GM21723 (cell line): ENCODE results near the gene MRPS5.
"Not testable (repeated sequence)": the region's sequence is repeated elsewhere in the genome, so short reads cannot be mapped to it uniquely, and the experiment has no call there.

Source experiments
- ATAC-seq: cut with Tn5 transposase; IDR thresholded peaks from one replicate; pipeline ENCODE4 v1.9.1; 2021; ENCODE audit warnings: mild to moderate bottlenecking, moderate library complexity; ENCODE audit not compliant: unreplicated experiment

Gene MRPS5

DNA sequence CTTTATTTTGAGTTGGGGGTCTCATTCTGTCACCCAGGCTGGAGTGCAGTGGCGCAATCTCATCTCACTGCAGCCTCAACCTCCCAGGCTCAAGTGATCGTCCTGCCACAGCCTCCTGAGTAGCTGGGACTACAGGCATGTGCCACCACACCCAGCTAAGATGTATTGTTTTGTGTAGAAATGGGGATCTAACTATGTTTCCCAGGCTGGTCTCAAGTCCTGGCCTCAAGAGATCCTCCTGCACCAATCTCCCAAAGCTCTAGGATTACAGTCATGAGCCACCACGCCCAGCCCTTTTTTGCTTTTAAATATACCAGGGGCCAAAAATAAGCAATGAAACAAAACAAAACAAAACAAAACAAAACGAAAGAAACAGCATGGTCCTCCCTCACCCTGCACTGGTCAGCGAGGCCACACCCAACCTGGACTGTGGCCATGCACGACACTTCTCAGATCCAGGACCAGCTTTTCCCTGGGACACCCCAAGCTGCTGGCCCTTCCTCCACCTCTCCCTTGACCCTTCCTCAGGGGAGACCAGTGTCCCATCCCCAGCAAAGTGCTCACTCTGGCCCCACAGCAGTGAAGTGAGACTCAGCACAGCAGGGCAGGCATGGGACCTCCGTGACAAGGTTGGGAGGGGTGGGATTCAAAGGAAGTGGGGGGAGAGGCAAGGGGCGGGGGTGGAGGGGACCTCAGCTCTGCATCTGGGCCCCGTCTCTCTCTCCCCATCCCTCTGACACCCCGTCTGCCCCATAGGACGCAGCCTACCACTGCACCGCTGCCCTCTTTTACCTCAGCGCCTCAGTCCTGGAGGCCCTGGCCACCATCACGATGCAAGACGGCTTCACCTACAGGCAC lies 72.6 kb downstream of the MRPS5 start:
- no peak for ATAC-seq

DNA sequence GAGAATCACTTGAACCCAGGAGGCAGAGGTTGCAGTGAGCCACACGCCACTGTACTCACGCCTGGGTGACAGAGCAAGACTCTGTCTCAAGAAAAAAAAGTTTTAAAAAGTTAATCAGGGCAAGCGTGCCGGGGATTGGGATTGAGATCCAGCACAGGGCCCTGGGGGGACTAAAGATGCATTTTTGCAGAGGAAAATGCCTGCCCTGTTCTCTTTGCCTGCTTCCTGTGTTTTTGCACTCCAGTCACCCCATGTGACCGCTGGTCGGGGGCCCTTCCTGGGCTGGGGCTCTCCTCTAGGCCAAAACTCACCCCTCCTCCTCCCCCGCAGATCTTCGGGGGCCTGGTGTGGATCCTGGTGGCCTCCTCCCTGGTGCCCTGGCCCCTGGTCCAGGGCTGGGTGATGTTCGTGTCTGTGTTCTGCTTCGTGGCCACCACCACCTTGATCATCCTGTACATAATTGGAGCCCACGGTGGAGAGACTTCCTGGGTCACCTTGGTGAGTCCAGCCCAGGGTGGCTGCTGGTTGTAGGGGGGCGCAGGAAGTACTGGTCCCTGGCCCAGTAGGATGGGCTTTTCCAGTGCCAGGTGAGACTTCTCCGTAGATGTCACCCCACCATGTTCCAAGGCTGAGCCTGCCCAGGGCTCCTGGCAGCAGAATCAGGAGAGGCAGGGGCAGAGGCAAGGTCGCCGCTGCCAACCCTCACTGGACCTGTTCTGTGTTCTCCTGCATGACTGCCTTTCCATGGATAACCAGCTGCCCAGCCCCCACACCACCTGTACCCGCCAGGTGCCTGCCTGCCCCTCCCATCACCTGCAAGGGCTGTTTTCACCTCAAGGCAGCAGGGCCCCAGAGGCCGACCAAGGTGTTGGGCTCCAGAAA lies 73.7 kb downstream of the MRPS5 start:
- no peak for ATAC-seq

DNA sequence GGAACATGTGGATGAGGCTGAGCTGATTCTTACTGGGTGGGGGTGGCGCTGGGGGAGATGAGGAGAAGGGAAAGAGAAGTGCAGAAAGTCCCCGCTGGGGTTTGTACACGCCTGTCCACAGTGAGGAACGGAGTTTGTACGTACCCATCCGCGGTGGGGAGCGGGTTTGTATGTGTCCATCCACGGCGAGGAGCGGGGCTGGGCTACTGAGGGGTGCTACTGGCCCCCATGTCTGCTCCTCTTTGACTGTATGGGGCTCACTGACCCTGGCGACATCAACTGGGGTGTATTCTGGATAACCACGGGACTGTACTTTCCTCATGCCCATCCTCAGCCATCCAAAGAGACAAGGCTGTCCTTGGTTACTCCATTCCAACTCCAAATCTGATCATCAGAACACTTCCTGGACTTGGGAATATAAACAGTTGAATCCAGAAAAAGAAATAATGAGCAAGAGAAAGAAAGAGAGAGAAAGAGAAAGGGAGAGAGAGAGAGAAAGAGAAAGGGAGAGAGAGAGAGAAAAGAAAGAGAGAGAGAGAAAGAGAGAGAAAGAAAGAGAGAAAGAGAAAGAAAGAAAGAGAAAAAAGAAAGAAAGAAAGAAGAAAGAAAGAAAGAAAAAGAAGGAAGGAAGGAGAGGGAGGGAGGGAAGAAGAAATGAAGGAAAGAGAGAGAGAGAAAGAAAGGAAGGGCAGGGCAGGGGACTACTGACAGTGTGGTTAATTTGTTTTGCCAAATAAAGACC lies 75.1 kb downstream of the MRPS5 start:
- no peak for ATAC-seq

DNA sequence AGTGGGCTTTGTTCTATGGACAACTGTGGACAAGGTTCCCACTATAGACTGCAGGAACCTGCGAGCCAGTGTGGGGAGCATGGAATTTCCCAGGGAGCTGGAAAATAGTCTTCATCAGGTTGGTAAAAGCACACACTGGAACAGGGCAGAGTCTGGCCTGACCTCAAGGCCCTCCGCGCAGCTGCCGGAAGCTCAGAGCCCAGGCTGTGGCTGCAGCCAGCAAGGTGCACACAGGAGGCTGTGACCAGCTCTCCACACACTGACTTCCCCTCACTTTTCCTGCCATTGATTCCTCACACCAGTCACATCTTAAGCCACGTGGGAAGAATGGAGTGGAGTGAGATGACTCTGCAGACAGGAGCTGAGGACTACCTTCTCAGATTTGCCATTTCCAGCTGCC lies 77.0 kb downstream of the MRPS5 start:
- ATAC-seq: no peak

DNA sequence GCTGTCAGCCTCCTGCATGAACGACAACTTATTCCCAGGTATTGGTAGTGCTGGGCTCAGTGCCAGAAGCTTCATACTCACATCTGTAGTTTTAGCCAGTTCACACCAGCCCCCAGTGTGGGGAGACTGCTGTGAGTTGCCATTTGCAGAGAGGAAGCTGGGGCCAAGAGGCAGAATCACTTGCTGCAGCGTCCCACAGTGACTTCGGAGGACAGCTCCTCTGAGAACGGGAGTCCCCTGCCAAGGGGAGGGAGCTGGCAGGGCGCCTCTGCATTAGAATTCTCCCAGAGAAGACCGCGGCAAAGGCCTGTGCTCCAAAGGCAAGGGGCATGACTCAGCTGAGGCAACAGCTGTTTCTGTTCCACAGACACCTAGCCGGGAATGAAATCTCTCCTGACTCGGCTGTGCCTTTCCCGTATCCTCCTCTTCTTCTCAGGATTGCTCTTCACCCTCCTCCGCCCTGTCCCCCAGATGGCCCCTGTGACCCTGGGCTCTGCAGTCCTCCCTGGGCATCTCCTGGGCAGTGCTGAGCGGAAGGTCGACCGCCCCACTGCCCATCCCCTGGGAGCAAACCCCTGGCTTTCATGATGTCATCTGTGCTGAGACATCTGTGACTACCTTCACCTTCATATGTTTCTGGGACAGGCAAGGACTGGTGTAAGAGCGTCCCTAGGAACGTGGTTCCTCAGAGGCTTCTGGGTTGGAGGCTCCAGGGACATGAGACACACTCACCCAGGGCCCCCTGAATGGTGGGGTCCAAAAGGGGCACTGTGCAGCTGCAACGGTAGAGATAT lies 78.1 kb downstream of the MRPS5 start:
- peak; percentile 71 for ATAC-seq

DNA sequence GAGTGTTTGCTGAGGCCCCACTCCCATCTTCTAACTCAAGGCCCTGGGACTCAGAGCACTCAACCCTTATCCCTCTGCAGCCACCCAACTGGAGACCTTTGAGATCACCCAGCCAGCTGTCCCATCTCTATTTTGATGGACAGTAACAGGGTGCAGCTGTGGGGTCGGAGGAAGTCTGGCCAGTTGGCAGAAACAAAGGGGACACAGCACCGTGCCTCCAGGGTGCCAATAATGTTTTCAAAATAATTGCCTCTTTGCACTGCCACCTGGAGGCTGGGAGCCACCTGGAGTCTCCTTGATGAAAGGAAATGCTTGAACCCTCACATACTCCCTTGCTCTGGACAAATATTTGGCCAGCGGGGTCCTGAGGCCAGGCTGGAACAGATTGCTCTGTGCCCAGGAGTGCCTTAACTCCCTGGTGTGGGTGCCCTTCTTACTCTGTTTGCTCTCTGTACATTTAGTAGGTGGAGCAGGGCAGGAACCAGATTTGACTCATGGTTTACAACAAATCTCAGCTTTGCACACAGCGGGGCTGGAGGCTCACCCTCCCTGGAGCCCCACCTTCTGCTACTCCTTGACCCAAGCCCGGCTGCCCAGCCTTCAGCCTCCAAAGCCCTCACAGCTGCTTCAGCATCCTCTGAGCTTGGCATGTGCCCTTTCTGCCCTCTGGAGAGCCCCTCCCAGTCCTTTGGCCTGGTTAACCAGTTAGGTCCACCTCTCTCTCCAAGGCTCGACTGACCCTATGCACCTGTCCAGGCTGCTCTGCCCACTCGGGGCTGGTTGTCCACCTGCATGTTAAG lies 78.9 kb downstream of the MRPS5 start:
- peak; percentile 22 for ATAC-seq

DNA sequence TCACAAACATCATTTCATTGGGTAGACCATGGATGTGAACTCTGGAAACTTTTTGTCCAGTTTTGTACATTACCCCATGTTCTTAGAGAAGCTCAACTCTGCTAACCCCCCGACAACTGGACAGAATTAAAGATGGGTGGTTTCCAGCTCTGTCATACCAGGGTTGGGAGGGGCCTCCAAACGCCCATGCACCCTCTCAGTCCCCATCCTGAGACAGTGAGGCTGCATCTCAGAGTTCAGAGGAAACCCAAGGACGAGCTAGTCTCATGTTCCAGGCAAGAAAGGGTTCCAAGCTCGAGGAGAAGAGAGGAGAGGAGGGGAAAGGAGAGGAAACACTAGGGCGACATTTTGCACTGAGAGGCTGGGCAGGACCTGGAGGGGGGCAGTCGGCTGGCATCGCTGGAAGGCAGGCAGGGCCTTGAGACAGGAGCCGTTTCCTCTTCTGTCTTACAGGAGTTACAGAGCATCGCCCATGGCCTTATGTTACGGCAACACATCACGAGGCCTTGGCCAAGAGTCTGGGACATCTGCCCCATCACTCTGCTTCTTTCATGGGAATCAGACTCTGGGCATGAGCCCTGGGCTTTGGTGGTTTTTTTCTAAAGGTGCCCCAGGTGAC lies 79.7 kb downstream of the MRPS5 start:
- ATAC-seq: no peak

DNA sequence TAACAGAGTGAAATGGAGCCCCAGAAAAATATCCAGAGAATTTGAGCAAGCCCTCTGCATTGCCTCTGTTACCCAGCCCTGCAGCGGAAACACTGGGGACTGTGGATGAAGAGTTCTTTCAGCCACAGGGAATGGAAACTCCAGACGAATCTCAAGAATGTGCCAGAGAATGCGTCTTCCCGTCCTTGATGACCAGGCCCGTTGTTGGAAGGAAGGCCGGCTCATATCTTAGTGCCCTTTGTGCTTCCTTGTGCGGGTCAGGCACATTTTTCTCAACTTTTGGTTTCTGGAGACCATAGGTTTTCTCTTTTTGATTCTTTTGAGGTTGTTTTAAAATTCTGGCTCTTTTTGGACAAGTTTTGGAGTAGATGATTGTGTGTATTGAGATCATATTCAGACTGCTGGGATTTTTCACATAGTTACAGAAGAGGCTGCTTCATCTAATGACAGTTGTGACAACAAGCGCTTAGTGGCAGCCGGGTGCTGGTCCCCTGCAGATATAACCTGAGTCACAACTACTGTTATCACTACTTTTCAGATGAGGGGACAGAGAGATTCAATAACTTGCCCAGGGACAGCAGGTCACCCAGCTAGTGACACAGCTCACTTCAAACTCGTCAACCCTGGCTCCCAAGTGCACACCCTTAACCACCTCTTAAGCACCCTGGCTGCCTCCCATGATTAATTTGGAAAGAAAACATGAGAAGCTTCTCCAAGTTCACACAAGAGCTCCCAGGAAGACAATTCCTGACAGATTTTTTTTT lies 80.4 kb downstream of the MRPS5 start:
- no peak for ATAC-seq

DNA sequence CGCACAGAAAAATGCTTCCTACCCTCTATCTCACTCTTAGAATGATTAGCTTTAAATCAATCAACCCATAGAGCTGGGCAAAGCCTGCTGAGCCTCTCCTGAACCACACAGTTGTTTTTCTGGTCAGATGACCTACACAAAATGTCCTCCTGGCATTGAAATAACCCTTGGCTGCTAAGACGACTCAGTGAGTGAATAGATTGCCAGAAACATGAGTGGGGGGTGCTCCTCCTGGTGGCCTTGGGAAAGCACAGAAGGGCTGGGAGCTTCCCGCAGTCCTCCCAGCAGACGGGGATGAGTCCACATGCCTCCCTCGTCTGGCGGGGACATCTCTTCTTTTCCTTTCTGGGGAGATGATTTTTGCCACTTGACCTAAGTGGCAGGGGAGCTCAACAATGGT lies 81.2 kb downstream of the MRPS5 start:
- no peak for ATAC-seq

DNA sequence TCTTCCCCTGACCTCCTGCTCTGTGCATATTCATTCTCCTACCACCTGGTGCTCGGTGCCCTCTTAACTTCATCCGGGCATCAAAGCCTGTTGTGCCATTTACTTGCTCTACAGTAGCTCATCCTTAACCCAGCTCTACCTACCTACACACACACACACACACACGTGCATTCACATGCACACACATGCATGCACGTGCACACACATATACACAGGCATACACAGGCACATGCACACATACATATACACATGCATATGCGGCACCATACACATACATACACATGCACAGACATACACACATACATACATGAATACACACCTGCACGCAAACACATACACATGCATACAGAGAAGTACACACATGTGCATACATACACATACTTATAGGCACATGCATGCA lies 81.6 kb downstream of the MRPS5 start:
- ATAC-seq: no peak

DNA sequence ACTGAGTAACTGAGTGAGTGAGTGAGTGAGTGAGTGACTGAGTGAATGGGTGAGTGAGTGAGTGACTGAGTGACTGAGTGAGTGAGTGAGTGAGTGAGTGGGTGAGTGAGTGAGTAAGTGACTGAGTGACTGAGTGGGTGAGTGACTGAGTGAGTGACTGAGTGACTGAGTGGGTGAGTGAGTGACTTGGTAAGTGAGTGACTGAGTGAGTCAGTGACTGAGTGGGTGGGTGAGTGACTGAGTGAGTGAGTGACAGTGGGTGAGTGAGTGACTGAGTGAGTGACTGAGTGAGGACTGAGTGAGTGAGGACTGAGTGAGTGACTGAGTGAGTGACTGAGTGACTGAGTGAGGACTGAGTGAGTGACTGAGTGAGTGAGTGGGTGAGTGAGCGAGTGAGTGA lies 82.2 kb downstream of the MRPS5 start:
- no peak for ATAC-seq

DNA sequence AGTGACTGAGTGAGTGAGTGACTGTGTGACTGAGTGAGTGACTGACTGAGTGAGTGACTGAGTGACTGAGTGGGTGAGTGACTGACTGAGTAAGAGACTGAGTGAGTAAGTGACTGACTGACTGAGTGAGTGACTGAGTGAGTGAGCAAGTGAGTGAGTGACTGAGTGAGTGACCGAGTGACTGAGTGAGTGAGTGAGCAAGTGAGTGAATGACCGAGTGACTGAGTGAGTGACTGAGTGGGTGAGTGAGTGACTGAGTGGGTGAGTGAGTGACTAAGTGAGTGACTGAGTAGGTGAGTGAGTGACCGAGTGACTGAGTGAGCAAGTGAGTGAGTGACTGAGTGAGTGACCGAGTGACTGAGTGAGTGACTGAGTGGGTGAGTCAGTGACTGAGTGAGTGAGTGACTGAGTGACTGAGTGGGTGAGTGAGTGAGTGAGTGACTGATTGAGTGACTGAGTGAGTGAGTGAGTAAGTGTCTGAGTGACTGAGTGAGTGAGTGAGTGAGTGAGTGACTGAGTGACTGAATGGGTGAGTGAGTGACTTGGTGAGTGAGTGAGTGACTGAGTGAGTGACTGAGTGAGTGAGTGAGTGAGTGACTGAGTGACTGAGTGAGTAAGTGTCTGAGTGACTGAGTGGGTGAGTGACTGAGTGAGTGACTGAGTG lies 82.8 kb downstream of the MRPS5 start:
- no peak for ATAC-seq

DNA sequence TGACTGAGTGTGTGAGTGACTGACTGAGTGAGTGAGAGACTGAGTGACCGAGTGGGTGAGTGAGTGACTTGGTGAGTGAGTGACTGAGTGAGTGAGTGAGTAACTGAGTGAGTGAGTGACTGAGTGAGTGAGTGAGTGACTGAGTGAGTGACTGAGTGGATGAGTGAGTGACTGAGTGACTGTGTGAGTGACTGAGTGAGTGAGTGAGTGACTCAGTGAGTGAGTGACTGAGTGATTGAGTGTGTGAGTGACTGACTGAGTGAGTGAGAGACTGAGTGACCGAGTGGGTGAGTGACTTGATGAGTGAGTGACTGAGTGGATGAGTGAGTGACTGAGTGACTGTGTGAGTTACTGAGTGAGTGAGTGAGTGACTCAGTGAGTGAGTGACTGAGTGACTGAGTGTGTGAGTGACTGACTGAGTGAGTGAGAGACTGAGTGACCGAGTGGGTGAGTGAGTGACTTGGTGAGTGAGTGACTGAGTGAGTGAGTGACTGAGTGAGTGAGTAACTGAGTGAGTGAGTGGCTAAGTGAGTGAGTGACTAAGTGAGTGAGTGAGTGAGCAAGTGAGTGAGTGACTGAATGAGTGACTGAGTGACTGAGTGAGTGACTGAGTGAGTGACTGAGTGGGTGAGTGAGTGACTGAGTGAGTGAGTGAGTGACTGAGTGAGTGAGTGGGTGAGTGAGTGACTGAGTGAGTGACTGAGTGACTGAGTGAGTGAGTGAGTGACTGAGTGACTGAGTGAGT lies 83.6 kb downstream of the MRPS5 start:
- ATAC-seq: not testable (repeated sequence)

DNA sequence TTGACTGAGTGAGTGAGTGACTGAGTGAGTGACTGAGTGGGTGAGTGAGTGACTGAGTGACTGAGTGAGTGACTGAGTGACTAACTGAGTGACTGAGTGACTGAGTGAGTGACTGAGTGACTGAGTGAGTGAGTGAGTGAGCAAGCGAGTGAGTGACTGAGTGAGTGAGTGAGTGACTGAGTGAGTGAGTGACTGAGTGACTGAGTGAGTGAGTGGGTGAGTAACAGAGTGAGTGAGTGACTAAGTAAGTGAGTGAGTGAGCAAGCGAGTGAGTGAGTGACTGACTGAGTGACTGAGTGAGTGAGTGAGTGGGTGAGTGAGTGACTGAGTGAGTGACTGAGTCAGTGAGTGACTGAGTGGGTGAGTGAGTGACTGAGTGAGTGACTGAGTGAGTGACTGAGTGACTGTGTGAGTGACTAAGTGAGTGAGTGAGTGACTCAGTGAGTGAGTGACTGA lies 84.2 kb downstream of the MRPS5 start:
- no peak for ATAC-seq

DNA sequence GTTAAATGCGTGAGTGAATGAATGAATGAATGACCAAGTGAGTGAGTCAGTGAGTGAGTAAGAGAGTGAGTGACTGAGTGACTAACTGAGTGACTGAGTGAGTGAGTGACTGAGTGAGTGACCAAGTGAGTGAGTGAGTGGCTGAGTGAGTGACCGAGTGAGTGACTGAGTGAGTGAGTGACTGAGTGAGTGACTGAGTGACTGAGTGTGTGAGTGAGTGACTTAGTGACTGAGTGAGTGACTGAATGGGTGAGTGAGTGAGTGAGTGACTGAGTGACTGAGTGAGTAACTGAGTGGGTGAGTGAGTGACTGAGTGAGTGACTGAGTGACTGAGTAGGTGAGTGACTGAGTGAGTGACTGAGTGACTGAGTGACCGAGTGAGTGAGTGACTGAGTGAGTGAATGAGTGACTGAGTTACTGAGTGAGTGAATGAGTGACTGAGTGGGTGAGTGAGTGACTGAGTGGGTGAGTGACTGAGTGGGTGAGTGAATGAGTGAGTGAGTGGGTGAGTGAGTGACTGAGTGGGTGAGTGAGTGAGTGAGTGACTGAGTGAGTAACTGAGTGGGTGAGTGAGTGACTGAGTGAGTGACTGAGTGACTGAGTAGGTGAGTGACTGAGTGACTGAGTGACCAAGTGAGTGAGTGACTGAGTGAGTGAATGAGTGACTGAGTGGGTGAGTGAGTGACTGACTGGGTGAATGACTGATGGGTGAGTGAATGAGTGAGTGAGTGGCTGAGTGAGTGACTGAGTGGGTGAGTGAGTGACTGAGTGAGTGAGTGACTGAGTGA lies 84.8 kb downstream of the MRPS5 start:
- ATAC-seq: no peak
